ENCODE data around the gene SERPINB11.
A peak's percentile ranks its signal among the peaks of the same experiment; 100 is the strongest.
"Not testable (repeated sequence)": the region's sequence is repeated elsewhere in the genome, so short reads cannot be mapped to it uniquely, and the experiment has no call there.

Gene SERPINB11

GRCh38 chr18:63730773-63731172 is 28.0 kb downstream of the SERPINB11 start:
- DNase-seq (ENCODE audit: low spot score) = no peak

GRCh38 chr18:63731215-63731614 is 28.5 kb downstream of the SERPINB11 start:
- no peak for DNase-seq (ENCODE audit: low spot score)

GRCh38 chr18:63736876-63737275 is 34.1 kb downstream of the SERPINB11 start:
- DNase-seq (ENCODE audit: low spot score) = no peak

GRCh38 chr18:63741769-63742168 is 39.0 kb downstream of the SERPINB11 start:
- DNase-seq (ENCODE audit: low spot score) = peak; percentile 5

GRCh38 chr18:63747006-63747405 is 44.2 kb downstream of the SERPINB11 start:
- DNase-seq (ENCODE audit: low spot score) = no peak

- DNase-seq (ENCODE audit: low spot score) = no peak
Measured at GRCh38 chr18:63749489-63749888, 46.7 kb downstream of the SERPINB11 start.

- no peak for DNase-seq (ENCODE audit: low spot score)
Measured at GRCh38 chr18:63752636-63753035, 49.9 kb downstream of the SERPINB11 start.

GRCh38 chr18:63753676-63754075 is 50.9 kb downstream of the SERPINB11 start:
- DNase-seq (ENCODE audit: low spot score) = no peak

- DNase-seq (ENCODE audit: low spot score) = no peak
Measured at GRCh38 chr18:63757541-63757940, 54.8 kb downstream of the SERPINB11 start.

GRCh38 chr18:63758615-63759240 is 56.0 kb downstream of the SERPINB11 start:
- DNase-seq (ENCODE audit: low spot score) = no peak

GRCh38 chr18:63759786-63760185 is 57.0 kb downstream of the SERPINB11 start:
- DNase-seq (ENCODE audit: low spot score) = not testable (repeated sequence)

- DNase-seq (ENCODE audit: low spot score) = no peak
Measured at GRCh38 chr18:63762518-63762917, 59.8 kb downstream of the SERPINB11 start.

- DNase-seq (ENCODE audit: low spot score) = no peak
Measured at GRCh38 chr18:63763831-63764600, 61.3 kb downstream of the SERPINB11 start.

GRCh38 chr18:63765837-63766236 is 63.1 kb downstream of the SERPINB11 start:
- no peak for DNase-seq (ENCODE audit: low spot score)
